Fibroblast of gingiva (primary cell): ENCODE data around the gene LRRC4.

Source experiments
- DNase-seq: peaks from one replicate; pipeline ENCODE4 v3.0.0-alpha.2; 2011; ENCODE audit warnings: low read depth

The LRRC4 gene

DNA sequence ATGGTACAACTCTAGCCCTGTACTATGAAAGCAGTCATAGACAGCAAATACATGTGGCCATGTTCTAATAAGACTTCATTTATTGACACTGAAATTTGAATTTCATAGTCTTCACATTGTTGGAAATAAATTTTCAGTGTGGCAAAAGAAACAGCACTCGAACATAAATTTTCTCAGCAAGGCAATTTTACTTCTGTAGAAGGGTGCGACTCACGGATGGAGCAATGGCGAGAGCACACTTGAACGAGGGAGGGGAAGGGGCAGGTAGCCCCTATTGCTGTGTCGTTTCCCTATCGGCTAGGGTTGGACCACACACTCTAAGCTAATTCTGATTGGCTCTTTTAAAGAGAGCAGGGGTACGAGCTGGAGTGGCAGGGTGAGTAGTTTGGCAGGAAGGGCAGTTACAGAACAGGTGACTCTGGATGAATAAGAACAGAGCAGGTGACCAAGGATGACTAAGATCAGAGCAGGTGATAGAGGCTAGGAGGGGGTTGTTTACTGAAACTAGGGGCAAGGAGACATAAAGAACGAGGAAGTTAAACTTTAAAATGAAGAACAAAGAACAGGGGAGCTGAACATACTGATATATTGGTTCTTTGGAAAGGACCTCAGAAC lies 52.0 kb downstream of the LRRC4 start:
- no peak for DNase-seq

DNA sequence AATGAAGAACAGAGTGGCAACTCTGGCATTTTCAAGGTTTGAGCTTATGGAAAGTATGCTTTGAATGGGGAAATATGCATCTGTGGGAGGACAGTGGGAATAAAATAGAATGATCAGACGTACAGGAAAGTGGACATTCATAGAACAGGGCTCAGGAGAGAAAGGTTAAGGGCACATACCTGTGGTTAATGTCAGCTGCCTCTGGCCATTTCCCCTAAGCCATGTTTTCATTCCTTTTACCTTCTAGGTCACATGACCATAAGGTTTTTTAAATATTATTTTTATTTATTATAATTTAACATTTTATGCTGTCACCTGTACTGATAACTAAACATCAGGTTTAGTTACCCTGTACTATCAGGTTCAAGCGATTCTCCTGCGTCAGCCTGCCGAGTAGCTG lies 52.8 kb downstream of the LRRC4 start:
- no peak for DNase-seq
